HG03108 (cell line): ENCODE data around the gene HPS5.

Experiments
- ATAC-seq: cut with Tn5 transposase; IDR thresholded peaks from one replicate; pipeline ENCODE4 v1.9.1; 2021; ENCODE audit warnings: moderate library complexity; ENCODE audit not compliant: unreplicated experiment

Gene HPS5

DNA sequence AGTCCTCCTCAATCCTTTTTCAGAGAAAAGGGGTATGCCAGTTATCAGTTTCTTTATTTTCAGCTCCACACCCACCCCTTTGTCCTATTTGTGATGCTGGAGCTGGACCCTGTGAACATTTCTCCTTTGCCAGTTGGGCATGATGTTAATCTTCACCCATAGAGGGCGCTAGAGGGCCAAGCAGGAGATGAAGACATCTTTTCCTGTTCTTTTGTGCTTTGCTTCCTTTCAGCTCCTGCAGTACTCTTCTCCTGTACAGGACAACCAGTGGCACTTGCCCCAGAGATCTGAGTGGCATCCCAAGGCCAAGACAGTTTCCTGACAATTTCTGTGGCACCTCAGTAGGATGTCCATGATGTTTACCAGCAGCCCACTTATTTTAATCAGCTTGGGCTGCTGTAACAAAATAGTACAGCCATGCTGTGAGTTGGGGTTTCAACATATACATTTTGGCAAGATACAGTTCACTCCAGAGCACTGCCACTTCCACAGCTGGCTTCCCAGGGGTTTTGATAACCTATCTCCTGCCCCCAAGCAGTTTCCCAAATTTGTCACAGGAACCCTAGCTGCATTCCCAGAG, 78.1 kb downstream of the HPS5 start:
- no peak for ATAC-seq

DNA sequence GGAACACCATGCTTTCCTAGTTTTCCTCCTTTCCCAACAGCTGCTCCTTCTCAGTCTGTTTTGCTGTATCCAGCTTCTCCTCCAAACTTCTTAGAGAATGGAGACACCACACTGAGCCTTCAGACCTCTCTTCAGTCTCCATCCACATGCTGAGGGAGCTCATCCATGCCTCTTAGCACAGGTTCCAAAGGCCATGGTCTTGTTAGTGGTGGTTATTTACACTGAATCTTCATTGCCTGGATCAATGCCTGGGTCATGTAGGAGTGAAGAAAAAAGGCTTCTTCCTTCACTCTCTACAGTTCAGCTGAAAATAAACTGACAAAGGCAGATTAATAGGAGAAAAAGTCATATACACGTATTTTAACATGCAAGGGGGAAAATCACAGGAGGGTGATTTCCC, 82.3 kb downstream of the HPS5 start:
- ATAC-seq: no peak

DNA sequence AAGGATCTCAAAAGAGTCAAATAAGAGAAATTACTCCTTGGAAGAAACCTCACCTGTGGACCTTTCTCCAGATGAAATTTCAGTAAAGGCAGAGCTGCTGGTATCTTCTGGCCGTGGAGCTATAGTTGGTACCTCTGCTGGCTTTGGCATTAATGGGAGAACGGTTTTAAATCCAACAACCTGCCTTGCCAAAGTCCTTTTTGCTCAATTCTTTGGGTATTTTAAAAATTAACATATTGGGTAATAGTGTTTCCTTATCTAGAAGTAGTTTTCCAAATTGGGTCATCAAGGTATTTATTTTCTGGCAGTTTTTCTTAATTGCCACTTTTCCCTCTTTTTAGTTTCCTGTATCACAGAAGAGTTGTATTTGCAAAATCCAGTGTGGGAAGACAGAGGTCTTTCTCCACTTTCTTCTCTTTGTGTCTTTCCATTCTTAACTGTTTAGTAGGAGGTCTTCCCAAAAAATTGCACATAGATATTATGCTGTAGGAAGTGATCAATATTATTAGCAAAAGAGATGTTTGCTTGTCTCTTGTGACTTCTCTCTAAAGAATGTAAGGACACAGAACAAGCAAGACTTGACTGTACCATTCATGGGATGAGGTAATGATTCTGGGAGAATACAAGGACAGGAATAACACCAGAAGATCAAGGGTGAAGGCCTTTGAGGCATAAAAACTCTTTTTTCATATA, 85.1 kb downstream of the HPS5 start, which contains the start of gene SAA4:
SAA4 (minus strand) TSS at position 139 of the 693 bp plus-strand sequence. CDS start 876 bp downstream, outside the sequence.
- no peak for ATAC-seq

DNA sequence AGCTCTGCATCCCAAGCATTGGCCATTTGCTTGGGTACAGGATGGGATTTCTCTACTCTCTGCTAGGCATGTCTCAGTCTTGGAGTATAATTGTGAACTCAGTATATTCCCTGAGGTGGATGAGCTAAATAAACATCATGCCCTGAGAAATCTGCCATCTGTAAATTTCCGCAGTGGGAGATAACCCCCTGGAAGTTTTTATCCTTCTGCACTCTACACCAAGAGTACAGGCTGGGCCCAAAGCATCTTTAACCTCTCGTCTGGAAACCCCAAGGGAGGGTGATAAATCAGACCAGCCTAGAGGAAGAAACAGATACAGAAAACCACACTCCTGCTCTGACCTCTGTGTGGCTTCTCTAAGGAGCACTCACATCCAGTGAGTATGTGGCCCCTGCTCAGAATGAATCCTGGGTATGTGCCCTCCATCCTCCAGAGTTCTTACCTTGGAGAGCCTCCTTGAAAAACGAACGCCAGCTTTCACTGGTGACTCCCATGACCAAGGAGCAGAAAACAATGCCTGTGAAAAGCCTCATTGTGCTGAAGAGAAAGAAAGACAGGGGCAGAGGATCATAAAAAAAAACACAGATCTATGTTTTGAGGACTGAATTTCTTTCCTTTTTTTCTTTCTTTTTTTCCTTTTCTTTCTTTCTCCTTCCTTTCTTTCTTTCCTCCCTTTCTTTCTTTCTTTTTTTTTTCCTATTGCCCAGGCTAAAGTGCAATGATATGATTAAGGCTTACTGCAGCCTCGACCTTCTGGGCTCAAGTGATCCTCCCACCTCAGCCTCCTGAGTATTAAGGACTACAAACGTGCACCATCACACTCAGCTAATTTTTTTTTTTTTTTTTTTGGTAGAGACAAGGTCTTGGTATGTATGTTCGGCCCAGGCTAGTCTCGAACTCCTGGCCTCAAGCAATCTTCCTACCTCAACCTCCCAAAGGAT, 86.3 kb downstream of the HPS5 start:
- no peak for ATAC-seq

DNA sequence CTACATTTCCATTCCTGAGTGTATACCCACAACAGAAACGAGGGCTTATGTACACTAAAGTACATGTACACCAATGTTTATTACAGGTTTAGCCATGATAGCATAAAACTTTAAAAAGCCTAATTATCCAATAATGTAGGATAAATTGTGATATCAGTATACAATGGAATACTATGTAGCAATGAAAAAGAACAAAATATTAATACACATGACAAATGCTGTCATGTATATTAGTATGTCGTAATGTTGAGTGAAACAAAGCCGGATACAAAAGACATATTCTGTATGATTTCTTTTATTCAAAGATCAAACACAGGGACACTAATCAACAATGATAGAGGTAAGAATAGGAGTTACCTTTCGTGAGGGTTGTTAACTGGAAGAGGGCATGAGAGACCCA, 88.0 kb downstream of the HPS5 start:
- ATAC-seq: no peak

DNA sequence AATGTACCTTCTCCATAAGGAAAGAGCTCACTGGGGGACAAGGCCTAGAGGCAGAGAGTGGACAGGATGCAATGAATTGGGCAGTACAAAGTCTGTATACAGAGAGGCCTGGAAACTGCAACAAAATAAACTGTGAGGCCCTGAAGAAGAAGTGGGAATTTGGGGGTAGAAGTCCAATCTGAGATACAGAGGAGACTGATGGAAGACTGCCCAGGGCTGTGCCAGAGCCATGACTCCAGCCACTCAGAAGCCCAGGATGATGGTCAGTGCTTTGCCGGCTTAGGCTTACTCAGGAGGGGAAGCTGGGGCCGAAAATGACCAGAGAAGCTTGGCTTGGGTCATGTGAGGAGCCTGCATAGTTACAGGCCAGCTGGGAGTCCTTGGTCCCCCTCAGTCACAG, 91.1 kb downstream of the HPS5 start:
- no peak for ATAC-seq

DNA sequence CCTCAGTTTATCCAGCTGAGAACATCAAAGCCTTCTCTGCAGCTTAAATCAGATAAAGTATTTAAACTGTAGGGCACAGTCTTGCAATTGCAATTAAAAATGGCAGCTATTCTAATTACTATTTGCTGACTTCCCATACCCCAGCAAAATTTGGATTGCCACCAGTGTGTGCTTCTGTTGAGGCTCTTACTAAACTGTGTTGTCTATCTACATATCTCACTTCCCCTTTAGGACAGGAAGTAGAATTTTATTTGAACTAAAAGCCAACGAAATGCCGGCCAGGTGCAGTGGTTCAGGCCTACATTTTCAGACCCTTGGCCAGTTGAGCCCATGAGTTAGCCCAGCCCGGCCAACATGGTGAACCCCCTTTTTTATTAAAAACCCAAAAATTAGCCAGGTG, 92.4 kb downstream of the HPS5 start:
- ATAC-seq: peak; percentile 89
